Activated T-cell treated with anti-CD3 and anti-CD28 coated beads, Interleukin-2, amount 50 U/mL, for 48 hours (primary cell): ENCODE data around the gene LIMD2.

Experiments
- DNase-seq, 2 experiments: peaks; one replicate each; pipeline ENCODE4 v3.0.0-alpha.2; 2020

Gene LIMD2

DNA sequence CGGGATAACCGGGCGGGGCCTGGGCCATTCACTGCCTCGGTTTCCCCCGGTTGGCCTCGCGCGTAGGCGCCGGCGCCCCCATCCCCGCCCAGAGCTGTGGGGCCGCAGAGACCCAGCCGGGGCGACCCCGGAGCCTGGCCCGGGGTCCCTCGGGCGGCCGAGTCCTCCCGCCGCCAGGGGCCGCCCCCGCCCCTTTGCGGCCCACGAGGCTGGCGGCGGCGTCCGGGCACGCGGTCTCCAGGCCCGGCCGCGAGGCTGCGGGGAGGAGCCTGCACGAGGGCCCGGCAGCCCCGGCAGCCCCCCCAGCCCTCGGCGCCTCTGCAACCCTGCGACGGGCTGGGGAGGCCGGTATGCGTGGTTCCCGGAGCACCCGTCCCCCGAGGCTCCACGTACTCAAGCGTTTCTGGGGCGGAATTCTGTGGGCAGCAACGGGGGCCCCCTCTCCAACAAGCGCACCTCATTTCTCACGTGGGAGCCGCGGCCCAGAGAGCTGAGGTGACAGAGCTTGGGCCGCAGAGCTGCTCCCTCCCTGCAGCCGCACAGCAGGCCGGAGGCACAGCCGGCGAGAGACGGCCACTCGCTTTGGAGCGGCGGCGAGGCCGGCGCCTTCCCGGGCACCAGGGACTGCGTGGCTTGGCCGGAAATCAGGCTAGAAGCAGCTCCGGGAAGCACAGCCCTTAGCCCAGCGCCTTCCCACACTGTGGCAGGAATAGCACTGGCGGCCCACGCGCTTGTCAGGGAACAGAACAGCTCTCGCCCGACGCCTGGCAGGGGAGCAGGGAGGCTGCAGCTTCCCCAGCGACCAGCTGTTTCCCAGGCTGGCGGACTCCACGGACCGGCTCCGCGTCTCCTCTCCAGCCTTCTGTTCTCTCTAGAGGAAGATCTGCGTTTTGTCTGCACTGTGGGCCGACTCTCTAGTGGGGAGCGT is 867 bp upstream of the LIMD2 start:
- peak; percentile 70 to 76 for DNase-seq

DNA sequence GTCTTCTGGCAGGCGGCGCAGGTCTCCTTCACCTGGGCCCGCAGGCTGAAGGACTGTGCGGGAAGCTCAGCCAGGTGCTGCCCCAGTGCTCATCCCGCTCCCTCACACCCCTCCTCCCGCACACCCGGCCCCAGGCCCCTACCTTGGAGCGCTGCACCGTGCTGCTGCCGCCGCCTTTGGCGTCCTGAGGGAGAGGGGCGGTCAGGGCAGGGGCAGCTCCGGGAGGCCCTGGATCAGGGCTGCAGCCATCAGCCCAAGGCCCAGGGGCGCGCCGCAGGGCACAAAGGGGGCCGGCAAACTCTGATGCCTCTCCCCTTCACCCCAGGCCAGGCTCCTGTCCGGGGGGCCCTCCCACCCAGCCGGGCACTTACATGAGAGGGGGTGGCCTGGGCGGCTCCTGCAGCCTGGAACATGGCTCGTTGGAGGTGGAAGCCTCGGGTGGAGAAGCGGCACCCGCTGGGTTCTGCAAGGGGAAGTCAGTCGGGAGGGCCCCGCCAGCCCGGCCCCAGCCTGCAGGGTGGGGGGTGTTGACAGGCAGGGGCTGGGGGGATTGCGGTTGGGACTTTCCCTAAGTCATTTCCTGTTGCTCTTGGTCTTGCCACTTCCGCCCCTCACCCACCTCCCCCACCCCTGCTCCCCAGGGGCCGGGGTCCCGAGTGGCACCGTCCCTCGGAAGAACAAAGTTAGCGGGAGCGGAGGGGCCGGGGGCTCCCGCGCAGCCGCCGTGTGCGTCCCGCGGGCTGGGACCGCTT is 863 bp downstream of the LIMD2 start:
- peak; percentile 81 to 84 for DNase-seq

DNA sequence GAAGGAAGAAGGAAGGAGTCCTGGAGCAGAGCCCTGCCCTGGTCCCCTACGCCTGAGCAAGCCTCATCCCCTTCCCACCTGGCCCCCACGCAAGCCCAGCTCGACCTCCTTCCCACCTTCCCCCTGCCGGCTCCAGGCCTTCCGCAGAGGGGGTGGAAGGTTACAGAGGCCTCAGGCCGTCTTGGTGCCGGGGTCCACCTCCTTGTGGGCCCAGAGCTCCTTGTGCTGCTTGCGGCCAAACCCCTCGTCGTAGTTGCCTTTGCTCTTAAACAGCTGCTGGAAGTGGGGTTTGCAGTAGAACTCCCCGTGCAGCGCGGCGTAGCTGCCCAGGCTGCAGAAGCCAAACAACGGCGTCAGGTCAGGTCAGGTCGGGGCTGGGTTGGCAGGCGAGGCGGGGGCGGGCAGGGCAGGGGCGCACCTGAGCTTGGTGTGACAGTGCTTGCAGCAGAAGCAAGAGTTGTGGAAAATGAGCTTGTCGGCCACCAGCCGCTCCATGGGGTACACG is 1.5 kb downstream of the LIMD2 start:
- DNase-seq, result peak; percentile 59 to 69

DNA sequence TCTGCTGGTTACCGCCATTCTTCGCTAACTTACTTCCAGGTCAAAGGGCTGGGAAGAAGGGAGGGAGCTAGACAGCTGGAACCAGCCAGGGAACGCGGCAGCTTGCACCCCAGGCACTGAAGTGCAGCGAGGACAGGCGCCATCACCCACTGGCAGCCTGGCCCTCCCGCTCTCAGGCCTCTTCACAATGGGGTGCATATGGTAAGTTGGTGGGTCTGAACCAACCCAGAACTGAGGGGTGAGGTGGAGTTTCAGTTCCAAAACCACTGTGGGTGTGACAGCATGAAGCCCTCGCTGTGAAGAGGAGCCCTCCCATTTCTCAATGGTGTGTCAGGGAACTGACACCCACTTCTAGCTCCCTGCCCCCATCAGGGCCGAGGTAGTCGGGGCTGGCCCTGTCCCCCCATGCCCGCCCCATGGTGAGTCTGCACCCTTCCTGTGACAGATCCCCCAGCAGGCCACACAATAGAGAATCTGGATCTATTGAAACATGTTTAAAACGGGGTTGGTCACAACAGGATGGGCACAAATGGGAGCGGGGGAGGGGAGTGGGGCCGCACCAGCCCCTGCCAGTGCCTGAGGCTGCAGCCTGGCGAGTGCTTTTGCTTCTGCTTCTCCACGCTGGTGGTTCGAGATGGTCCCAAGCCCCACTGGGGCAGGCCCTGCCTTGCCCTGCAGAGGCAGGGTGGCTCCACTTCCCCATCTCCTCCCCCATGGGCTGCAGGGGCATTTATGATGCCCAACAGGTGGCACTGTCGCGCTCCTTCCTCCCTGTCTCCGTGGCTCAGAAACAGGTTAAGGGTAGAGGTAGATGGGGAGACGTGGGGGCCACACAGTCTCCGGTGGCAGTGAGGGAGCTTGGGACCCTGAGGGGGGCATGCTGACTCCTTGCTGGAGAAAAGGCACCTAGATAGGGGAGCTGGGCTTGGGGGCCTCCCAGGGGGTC is 2.3 kb downstream of the LIMD2 start:
- DNase-seq, result peak; percentile 86 to 89

DNA sequence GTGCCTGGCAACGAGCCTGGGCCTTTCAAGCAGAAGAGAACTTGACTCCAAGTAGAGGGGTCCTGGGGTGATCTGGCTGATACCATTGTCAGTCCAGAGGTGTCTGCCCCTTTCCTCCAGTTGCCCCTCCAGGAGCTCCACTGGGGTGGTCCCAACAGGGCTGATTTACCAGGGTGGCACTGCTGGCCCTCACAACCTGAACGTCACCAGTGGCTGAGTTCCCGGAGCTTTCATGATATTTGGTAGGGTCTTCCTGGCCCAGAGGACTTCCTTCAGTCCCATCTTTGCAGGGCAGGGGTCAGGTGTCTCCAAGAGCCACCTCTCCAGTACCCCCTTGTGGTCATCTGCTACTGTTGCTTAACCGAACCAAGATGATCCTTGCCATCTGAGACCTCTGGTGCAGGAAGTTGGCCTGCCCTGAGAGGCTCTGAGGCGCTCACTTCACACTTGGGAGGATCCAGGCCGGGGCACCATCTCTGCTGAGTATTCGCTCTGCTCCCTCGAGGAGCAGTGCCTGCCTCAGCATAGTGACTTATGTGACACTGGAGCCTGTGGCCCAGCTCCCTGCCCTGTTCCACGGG is 3.5 kb downstream of the LIMD2 start:
- peak; percentile 50 to 55 for DNase-seq

DNA sequence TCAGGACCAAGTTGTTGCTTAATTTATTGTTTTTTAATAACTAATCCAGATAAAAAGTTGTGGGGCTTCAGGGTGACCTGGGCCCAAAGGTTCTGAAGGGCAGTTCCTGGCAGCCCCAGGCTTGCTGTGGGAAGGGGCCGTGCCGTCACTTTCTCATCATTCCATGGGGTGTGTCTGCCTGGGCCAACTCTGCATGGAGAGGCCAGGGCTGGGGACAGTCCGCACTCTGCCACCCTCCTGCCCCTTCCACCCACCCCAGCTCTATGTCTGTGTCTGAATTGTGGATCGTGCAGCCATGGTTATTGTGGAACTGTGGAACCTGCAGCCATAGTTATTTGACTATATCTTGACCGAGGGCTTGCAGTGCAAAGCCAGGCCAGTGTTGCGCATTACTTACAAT is 4.0 kb downstream of the LIMD2 start:
- no peak for DNase-seq

DNA sequence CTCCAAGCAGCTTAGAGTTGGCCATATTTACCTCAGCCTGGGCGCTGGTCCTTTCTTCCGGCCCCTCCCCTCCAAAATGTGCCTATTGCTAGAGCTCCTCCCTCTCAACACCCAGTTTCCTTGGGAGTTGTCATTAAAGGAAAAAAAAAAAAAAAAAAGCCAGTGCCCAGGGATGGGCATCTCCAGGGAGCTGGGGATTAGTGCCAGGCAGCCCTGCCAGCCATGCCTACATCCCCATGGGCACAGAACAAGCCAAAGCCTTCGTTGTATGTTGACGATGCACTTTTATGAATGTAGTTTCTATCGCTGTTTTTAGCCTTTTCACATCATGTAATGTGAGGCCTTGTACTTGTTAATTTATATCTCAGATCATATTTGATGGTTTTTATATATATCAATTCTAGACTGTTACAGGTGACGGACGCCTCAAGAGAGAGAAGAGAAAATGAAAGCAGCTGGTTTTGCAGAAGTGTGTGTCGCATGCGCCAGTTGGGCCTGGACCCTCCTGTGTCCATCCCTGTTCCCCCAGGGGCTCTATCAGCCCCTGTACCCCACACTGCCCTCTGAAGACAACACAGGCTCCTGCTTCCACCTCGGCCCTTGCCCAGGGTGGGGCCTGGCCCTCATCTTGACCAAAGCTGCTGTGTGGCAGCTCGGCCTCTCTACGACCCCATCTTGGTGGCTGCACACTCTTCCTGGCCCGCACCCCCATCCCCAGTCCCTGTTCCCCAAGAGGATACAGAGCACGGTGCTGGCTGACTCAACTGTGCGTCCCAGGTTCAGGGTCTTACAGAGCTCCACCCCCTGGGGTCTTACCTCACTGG is 4.8 kb downstream of the LIMD2 start:
- DNase-seq, result no peak

DNA sequence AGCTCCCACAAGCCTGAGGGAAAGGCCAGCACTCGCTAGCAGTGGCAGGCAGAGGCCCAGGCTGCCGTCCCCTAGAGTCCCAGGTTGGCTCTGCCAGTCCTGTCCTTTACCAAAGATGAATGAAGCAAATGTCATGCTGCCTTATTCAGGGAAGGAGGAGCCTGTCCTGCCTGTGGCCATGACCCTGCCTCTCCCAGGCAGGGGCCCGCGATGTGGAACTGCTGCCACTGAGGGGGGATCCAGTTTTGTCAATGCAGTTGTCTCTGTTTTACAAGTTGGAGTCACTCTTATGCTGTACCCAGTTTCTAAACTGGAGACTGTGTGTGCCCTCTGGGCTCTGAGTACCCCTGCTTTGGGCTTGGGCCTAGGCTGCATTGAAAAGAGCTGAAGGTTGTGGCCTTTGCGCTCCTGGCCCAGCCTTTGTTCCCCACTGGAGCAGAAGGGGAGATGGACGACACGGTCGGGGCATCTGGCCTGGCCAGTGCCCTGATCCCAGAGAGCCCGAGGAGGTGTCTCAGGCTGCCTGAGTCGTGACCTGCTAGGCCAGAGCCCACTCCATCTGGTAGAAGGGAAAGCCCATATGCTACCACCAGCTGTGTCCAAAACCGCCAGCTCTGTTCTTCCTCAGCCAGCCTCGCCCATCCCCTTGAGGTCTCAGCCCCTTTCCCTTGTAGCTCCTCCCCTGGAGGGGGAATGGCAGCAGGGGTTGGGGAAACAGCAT is 5.5 kb downstream of the LIMD2 start:
- no peak for DNase-seq

DNA sequence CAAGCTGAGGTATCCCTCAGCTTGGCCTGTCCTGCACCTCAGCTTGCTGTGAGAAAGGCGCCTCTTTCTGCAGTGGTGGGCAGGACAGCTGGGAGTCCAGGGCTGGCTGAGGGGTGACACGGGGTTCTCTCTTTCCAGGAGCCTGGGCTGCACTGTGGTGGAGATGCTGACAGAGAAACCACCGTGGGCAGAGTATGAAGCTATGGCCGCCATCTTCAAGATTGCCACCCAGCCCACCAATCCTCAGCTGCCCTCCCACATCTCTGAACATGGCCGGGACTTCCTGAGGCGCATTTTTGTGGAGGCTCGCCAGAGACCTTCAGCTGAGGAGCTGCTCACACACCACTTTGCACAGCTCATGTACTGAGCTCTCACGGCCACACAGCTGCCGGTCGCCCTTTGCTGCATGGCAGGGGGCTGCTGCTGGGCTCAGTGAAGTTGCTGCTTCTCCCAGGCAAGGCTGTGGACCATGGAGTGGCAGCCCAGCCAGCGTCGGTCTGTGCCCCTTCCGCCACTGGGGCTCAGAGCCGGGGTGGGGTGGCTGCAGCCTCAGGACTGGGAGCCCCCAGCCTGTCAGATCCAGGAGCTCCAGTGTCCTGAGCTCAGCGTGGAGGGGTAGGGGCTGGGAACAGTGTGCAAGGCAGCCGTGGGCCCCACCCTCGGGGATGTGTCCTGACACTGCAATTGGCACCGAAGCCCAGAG is 6.4 kb downstream of the LIMD2 start:
- no peak for DNase-seq

DNA sequence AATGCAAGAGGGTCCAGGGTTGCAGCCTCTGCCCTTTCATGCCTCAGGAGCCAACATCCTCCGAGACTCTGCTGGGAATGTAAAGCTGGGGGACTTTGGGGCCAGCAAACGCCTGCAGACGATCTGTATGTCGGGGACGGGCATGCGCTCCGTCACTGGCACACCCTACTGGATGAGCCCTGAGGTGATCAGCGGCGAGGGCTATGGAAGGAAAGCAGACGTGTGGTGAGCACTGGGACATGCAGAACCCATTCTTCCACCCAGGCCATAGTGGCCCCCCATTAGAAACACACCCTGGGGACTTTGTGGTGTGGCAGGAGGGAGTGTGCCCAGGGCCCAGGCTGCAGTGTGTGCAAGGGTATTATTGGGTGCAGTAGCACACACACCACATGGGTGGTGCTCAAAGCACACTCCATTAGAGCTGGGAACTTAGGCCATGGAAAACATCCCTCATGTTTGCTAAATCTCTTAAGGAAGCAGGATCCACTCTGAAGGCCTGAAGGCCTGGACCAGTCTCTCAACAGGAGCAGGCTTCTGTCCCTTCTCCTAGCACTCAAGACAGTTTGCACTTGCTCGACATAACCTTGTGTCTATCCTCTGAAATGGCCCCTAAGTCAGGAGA is 7.6 kb downstream of the LIMD2 start:
- DNase-seq, result no peak

DNA sequence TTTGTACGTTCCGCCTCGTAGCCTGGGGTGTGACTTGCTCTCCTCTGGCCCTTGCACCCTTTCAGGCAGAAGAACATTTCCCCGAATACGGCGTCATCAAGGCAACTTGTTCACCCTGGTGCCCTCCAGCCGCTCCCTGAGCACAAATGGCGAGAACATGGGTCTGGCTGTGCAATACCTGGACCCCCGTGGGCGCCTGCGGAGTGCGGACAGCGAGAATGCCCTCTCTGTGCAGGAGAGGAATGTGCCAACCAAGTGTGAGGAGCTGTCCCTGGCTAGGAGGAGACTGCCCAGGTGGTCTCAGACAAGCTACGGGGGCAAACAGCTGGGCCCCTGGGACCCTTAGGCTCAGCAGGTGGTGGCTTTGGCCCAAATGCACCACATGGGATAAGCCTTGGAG is 10.4 kb downstream of the LIMD2 start:
- DNase-seq, result no peak

DNA sequence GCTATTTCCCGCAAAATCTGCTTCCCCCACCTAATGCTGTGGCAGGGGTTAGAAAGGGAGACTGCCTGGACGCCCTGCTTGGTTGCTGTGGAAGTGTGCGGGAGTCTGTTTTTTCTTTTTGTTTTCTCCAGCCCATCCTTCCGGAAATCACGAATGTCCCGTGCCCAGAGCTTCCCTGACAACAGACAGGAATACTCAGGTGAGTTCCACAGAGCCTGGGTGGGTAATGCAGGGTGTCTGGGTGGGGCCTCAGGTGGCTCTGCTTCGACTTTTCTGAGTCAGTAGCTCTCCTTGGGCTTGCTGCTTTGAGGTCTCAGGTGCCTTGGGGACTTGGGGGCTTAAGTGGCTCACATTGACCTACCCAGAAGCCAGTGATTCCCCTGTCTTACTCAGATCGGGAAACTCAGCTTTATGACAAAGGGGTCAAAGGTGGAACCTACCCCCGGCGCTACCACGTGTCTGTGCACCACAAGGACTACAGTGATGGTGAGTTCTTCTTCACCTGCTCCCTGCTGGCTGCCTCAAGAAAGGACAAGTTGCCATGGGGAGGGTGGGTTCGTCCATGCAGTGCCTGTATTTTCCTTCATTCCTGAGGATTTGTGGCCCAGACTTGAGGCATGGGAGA is 11.4 kb downstream of the LIMD2 start:
- no peak for DNase-seq

DNA sequence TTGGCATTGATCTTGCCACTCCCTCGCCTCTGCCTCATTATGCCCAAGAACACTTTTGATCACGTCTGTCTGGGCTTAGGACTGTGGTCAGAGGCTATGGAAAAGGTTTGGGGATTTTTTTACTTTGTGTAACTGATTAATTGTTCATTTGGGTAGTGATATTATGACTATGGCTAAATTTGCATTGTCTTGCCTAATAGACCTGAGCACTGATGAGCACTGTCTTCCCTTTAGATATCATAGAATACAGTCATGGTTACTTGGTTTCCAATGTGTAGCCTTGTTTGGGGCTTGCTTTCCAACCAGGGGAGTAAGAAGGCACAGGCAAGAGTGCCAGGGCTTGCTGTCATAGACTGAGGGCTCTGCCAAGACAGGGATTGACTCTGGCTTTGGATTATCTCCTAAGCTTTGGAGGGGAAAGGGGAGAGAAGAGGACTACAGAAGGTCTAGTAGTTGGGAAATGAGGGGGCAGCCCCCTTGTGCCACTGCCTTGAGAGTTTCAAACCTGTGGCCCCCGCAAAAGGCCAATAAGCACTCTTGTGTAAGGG is 13.7 kb downstream of the LIMD2 start:
- no peak for DNase-seq

DNA sequence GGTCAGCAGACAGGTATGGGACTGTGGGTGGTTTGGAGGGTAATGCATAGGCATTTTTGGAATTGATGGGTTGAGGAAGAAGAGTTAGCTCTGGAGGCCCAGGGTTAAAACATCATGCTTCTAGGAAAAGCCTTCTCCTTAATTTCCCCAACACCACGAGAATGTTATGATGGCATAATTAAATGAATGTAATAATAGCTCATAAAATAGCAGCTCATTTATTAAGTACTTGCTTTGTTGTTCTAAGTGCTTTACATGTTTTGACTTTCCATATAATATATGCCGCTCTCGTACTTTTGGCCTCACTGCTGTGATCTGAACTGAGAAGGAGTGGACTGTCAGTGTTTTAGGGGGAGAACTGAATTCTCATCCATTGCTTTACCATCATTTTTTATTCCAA is 14.3 kb downstream of the LIMD2 start:
- DNase-seq, result no peak

DNA sequence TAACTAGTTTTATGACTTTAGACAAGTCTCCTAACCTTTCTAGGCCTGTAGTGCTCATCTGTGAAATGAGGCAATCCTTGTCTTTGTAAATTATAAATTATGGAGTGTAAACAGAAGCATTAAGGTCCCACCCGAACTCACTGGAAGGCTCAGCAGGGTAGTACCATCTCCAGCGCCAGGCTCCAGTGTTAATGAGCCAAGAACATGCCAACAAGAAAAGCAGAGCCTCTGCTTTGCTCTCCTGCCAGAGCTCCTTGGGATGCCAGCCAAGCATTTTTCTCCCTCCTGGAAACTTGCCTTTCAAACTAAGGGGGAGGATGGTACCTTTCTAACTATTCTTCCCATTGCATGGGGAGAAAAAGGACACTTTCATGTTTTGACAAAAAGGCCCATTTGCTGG is 14.9 kb downstream of the LIMD2 start:
- DNase-seq, result no peak

DNA sequence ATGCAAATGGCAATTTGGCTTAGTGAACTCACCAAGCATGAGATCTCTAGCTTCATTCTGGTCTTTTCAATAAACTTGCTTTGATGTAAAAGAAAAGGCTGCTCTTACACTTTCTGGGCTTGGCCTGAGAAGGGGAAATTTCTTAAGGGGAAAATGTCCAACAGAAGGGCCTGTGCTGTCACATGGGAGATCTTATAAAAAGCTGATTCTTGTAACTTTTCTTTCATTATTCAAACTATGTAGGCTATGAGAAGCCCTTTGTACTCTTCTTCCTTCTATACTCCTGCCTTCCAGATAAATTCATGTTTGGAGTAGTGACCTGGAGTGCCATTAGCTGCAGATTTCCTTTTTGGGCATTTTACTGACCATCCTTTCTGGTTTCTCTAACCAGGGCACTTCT is 16.9 kb downstream of the LIMD2 start:
- DNase-seq, result no peak

DNA sequence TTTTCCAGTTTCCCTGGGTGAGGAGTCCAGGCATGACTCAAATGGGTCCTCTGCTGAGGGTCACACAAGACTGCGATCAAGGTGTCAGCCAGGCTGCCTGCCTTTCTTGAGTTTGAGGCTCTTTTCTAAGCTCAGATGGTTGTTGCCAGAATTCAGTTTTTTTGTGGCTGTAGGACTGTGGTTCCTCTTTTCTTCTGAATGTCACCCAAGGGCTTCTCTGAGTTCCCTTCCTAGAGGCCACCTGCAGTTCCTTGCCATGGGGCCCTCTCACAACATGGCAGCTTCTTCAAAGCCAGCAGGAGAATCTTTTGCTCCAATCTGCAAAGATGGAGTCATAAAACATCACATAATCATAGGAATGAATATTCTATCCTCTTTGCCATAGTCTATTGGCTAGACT is 17.5 kb downstream of the LIMD2 start:
- no peak for DNase-seq

DNA sequence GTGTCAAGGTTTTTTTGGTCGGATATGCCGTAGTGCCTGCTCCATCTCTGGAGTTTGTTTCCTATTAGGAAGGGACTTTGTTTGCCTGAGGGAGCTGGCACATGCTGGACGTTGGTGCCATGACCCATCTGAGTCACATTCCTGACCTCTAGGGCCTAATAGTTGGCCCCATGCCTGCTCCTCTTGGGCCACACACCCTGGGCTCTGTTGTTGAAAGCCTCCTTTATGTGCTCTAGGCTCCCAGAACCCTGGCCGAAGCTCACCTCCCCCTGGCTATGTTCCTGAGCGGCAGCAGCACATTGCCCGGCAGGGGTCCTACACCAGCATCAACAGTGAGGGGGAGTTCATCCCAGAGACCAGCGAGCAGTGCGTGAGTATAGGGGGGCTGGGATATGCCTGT is 18.4 kb downstream of the LIMD2 start:
- no peak for DNase-seq

DNA sequence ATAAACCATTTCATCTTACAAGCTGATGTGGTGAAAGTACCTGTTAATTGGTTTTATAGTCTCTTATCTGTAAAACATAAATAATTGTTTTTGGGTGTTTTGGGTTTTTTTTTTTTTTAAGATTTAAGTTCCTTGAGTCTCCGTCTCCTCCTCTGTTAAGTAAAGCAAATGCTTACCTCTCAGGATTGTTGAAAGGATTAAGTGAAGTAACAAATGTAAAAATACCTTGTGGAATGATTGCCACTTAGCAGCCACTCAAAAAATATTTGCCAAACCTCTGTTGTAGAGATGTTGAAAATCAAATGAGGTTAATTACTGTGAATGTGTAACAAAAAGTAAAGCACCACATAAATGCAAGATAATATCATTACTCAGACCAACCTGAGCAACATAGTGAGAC is 19.2 kb downstream of the LIMD2 start:
- DNase-seq, result no peak
